ENCODE measurements around the gene RIPPLY1.

DNA sequence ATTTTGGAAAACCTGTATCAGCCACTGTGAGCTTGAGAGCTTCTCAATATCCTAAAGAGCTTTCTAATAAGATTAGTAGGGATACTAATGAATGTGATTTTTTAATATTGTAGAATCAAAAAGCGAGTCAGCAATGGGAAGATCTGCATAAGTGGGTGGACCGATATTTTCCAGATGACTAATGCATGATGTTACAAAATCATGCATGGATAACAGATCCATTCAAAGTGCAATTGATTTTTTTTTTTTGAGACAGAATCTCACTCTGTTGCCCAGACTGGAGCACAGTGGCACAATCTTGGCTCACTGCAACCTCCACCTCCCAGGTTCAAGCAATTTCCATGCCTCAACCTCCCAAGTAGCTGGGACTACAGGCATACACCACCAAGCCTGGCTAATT, 9.7 kb upstream of the RIPPLY1 start:
- TF ChIP-seq SOX6 (IDR thresholded peaks at IDR 0.05) = no peak
- no peak for TF ChIP-seq EZH2 (IDR thresholded peaks at IDR 0.05; ENCODE audit: borderline replicate concordance, low read depth, low read length)
- TF ChIP-seq, protein P1, sequence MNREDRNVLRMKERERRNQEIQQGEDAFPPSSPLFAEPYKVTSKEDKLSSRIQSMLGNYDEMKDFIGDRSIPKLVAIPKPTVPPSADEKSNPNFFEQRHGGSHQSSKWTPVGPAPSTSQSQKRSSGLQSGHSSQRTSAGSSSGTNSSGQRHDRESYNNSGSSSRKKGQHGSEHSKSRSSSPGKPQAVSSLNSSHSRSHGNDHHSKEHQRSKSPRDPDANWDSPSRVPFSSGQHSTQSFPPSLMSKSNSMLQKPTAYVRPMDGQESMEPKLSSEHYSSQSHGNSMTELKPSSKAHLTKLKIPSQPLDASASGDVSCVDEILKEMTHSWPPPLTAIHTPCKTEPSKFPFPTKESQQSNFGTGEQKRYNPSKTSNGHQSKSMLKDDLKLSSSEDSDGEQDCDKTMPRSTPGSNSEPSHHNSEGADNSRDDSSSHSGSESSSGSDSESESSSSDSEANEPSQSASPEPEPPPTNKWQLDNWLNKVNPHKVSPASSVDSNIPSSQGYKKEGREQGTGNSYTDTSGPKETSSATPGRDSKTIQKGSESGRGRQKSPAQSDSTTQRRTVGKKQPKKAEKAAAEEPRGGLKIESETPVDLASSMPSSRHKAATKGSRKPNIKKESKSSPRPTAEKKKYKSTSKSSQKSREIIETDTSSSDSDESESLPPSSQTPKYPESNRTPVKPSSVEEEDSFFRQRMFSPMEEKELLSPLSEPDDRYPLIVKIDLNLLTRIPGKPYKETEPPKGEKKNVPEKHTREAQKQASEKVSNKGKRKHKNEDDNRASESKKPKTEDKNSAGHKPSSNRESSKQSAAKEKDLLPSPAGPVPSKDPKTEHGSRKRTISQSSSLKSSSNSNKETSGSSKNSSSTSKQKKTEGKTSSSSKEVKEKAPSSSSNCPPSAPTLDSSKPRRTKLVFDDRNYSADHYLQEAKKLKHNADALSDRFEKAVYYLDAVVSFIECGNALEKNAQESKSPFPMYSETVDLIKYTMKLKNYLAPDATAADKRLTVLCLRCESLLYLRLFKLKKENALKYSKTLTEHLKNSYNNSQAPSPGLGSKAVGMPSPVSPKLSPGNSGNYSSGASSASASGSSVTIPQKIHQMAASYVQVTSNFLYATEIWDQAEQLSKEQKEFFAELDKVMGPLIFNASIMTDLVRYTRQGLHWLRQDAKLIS (CRISPR knock-in tag; IDR thresholded peaks at IDR 0.05) = no peak
- TF ChIP-seq TCF7L2 (IDR thresholded peaks at IDR 0.05; ENCODE audit: low read depth, low read length) = no peak
- no peak for TF ChIP-seq KAT8 (IDR thresholded peaks at IDR 0.05; ENCODE audit: low read depth)
- no peak for TF ChIP-seq ZNF134 (CRISPR knock-in tag; conservative IDR thresholded peaks at IDR 0.05)
- TF ChIP-seq, protein P2, sequence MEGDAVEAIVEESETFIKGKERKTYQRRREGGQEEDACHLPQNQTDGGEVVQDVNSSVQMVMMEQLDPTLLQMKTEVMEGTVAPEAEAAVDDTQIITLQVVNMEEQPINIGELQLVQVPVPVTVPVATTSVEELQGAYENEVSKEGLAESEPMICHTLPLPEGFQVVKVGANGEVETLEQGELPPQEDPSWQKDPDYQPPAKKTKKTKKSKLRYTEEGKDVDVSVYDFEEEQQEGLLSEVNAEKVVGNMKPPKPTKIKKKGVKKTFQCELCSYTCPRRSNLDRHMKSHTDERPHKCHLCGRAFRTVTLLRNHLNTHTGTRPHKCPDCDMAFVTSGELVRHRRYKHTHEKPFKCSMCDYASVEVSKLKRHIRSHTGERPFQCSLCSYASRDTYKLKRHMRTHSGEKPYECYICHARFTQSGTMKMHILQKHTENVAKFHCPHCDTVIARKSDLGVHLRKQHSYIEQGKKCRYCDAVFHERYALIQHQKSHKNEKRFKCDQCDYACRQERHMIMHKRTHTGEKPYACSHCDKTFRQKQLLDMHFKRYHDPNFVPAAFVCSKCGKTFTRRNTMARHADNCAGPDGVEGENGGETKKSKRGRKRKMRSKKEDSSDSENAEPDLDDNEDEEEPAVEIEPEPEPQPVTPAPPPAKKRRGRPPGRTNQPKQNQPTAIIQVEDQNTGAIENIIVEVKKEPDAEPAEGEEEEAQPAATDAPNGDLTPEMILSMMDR (IDR thresholded peaks at IDR 0.05 in 2 of 3, conservative IDR thresholded peaks at IDR 0.05 in 1 of 3; ENCODE audit: insufficient read depth in 2 of 3, low read depth in 1 of 3, low read length in 3 of 3) = no peak
- TF ChIP-seq, protein P3, sequence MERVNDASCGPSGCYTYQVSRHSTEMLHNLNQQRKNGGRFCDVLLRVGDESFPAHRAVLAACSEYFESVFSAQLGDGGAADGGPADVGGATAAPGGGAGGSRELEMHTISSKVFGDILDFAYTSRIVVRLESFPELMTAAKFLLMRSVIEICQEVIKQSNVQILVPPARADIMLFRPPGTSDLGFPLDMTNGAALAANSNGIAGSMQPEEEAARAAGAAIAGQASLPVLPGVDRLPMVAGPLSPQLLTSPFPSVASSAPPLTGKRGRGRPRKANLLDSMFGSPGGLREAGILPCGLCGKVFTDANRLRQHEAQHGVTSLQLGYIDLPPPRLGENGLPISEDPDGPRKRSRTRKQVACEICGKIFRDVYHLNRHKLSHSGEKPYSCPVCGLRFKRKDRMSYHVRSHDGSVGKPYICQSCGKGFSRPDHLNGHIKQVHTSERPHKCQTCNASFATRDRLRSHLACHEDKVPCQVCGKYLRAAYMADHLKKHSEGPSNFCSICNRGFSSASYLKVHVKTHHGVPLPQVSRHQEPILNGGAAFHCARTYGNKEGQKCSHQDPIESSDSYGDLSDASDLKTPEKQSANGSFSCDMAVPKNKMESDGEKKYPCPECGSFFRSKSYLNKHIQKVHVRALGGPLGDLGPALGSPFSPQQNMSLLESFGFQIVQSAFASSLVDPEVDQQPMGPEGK (CRISPR knock-in tag; IDR thresholded peaks at IDR 0.05; ENCODE audit: borderline replicate concordance) = no peak
- TF ChIP-seq TEAD4 (IDR thresholded peaks at IDR 0.05; ENCODE audit: low read length) = no peak
- TF ChIP-seq TEAD4 (CRISPR knock-in tag; IDR thresholded peaks at IDR 0.05; ENCODE audit: borderline replicate concordance) = no peak
- TF ChIP-seq, protein P4, sequence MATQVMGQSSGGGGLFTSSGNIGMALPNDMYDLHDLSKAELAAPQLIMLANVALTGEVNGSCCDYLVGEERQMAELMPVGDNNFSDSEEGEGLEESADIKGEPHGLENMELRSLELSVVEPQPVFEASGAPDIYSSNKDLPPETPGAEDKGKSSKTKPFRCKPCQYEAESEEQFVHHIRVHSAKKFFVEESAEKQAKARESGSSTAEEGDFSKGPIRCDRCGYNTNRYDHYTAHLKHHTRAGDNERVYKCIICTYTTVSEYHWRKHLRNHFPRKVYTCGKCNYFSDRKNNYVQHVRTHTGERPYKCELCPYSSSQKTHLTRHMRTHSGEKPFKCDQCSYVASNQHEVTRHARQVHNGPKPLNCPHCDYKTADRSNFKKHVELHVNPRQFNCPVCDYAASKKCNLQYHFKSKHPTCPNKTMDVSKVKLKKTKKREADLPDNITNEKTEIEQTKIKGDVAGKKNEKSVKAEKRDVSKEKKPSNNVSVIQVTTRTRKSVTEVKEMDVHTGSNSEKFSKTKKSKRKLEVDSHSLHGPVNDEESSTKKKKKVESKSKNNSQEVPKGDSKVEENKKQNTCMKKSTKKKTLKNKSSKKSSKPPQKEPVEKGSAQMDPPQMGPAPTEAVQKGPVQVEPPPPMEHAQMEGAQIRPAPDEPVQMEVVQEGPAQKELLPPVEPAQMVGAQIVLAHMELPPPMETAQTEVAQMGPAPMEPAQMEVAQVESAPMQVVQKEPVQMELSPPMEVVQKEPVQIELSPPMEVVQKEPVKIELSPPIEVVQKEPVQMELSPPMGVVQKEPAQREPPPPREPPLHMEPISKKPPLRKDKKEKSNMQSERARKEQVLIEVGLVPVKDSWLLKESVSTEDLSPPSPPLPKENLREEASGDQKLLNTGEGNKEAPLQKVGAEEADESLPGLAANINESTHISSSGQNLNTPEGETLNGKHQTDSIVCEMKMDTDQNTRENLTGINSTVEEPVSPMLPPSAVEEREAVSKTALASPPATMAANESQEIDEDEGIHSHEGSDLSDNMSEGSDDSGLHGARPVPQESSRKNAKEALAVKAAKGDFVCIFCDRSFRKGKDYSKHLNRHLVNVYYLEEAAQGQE (IDR thresholded peaks at IDR 0.05; ENCODE audit: borderline replicate concordance) = no peak
- TF ChIP-seq, protein P4 (CRISPR knock-in tag; IDR thresholded peaks at IDR 0.05; ENCODE audit: low read depth) = no peak
- no peak for TF ChIP-seq BDP1 (IDR thresholded peaks at IDR 0.05; ENCODE audit: insufficient read depth, insufficient read length)
- TF ChIP-seq, protein P5, sequence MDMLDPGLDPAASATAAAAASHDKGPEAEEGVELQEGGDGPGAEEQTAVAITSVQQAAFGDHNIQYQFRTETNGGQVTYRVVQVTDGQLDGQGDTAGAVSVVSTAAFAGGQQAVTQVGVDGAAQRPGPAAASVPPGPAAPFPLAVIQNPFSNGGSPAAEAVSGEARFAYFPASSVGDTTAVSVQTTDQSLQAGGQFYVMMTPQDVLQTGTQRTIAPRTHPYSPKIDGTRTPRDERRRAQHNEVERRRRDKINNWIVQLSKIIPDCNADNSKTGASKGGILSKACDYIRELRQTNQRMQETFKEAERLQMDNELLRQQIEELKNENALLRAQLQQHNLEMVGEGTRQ (CRISPR knock-in tag; IDR thresholded peaks at IDR 0.05) = no peak
- no peak for TF ChIP-seq MYC (IDR thresholded peaks at IDR 0.05; ENCODE audit: low read depth, low read length)
- TF ChIP-seq MYC (CRISPR knock-in tag; IDR thresholded peaks at IDR 0.05; ENCODE audit: borderline replicate concordance, low read depth) = no peak
- no peak for TF ChIP-seq ZC3H11A (IDR thresholded peaks at IDR 0.05; ENCODE audit: low read depth, low read length)
